SK-N-MC (cell line): ENCODE results near the gene OR2V2.

Experiments
- EZH2 ChIP-seq: fragments of 200-600 bp; sonication (generic); IDR thresholded peaks from one replicate; pipeline ENCODE4 v1.6.1; 2017; ENCODE audit warnings: antibody characterized with exemption
- FOXP2 ChIP-seq: optimal IDR thresholded peaks from 2 replicates; pipeline ENCODE3; 2011; ENCODE audit warnings: mild to moderate bottlenecking, moderate library complexity; ENCODE audit not compliant: insufficient read depth; ENCODE audit errors: extremely low read length, control extremely low read depth
- POLR2AphosphoS5 ChIP-seq: IDR thresholded peaks from 2 replicates; pipeline ENCODE4 v1.6.1; 2012; ENCODE audit warnings: mild to moderate bottlenecking, low read depth, low read length, borderline replicate concordance

GRCh38 chr5:181119105-181119504, 28.3 kb upstream of the OR2V2 start:
- no peak for TF ChIP-seq POLR2AphosphoS5
- TF ChIP-seq EZH2 = no peak
- no peak for TF ChIP-seq FOXP2
